ENCODE results near the gene RABGGTA. TPM values are rescaled to one million over a fixed set of nuclear protein-coding genes. Genes with fewer than 3 reads are reported as not detected.
"Not testable (repeated sequence)": the region's sequence is repeated elsewhere in the genome, so short reads cannot be mapped to it uniquely, and the experiment has no call there.

RABGGTA gene
- total RNA-seq, 1 donor from 2014 or later = 38.4 TPM

DNA sequence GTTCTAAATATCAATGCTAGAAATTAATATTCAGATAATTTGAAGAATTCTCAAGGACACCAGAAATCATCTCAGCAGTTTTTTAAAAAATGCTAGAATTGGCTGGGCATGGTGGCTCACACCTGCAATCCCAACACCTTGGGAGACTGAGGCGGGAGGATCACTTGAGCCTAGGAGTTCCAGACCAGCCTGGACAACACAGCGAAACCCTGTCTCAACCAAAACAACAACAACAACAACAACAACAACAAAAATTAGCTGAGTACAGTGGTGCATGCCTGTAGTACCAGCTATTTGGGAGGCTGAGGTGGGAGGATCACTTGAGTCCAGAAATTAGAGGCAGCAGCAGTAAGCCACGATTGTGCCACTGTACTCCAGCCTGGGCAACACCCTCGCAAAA is 52.3 kb downstream of the RABGGTA start:
- H3K4me1 Mint-ChIP-seq (ENCODE audit: low read depth) = peaks cover 16% of the 10 kb centered on the region
- no peak for DNase-seq (ENCODE audit: low spot score)
- H3K9me3 Mint-ChIP-seq = no peaks in the 10 kb centered on the region
- H3K27ac Mint-ChIP-seq = no peak overlapping the region
- intact Hi-C loops (cut with micrococcal nuclease) = no loop called here
- H3K36me3 Mint-ChIP-seq (ENCODE audit: low read depth) = peaks cover 18% of the 10 kb centered on the region
- H3K4me3 Mint-ChIP-seq (ENCODE audit: low read depth) = no peak overlapping the region
- no peaks in the 10 kb centered on the region for H3K27me3 Mint-ChIP-seq (ENCODE audit: low read depth)

GRCh38 chr14:24216876-24217275 is 54.5 kb downstream of the RABGGTA start:
- H3K4me3 Mint-ChIP-seq (ENCODE audit: low read depth) = not testable (repeated sequence)

DNA sequence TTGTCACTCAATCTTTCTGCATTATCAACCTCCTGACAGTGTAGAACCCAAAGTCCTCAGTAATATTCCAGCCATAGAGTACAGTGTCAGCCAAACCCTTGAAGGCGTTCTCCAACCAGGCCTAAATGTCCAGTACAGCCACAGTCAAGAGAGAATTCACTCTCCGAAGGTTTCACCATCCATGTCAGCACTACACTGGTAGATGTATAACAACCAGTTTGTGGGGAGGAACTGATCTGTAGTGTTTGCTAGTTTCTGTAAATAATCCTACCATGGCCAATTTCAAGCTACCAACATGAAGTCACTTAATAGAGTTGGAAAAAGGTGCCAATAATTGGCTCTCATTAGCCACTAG is 55.1 kb downstream of the RABGGTA start:
- Mint-ChIP-seq H3K4me1 (ENCODE audit: low read depth) (peaks cover 22% of the 10 kb centered on the region), H3K36me3 (ENCODE audit: low read depth) (peaks cover 37% of the 10 kb centered on the region), H3K4me3 (ENCODE audit: low read depth) (peak overlapping the region; percentile 92), H3K27ac (peak overlapping the region; percentile 98), H3K27me3 (ENCODE audit: low read depth) (no peaks in the 10 kb centered on the region), H3K9me3 (no peaks in the 10 kb centered on the region)
- DNase-seq (ENCODE audit: low spot score) = no peak
- intact Hi-C loops (cut with micrococcal nuclease) = loop anchor here (1.0 kb wide), 2 partner anchors 16 to 83 kb away; partner anchors contain the start of genes DHRS1, GMPR2, NEDD8 and NOP9

More at GRCh38 chr14:24216876-24217275, 54.5 kb downstream of the RABGGTA start:
- intact Hi-C loops (cut with micrococcal nuclease) = loop anchor here (1.0 kb wide), 2 partner anchors 15 to 82 kb away; partner anchors contain the start of genes DHRS1, GMPR2, NEDD8 and NOP9
- H3K27me3 Mint-ChIP-seq (ENCODE audit: low read depth); DNase-seq (ENCODE audit: low spot score); H3K9me3 Mint-ChIP-seq; H3K27ac Mint-ChIP-seq: not testable (repeated sequence)
- H3K4me1 Mint-ChIP-seq (ENCODE audit: low read depth) = peaks cover 18% of the 10 kb centered on the region
- peaks cover 32% of the 10 kb centered on the region for H3K36me3 Mint-ChIP-seq (ENCODE audit: low read depth)

Other genes starting within 250 kb of the RABGGTA start
- 1.3 and 1.7 TPM in 2 replicates for gene CARMIL3, start 219.6 kb downstream of the RABGGTA start, total RNA-seq
- not detected in 2 replicates for gene CPNE6, start 200.0 kb downstream of the RABGGTA start, total RNA-seq
- 62.7 and 62.8 TPM in 2 replicates for gene PCK2, start 177.3 kb downstream of the RABGGTA start, total RNA-seq
- 67.2 and 77.3 TPM in 2 replicates for gene DCAF11, start 156.8 kb downstream of the RABGGTA start, total RNA-seq
- gene NRL, start 156.6 kb downstream of the RABGGTA start, total RNA-seq = 1.6 and 1.8 TPM in 2 replicates
- 1.0 and 1.2 TPM in 2 replicates for gene FITM1, start 140.9 kb downstream of the RABGGTA start, total RNA-seq
- 340 and 342 TPM in 2 replicates for gene PSME1, start 135.4 kb downstream of the RABGGTA start, total RNA-seq
- gene EMC9, start 130.0 kb downstream of the RABGGTA start, total RNA-seq = 26.4 and 30.4 TPM in 2 replicates
- gene PSME2, start 125.0 kb downstream of the RABGGTA start, total RNA-seq = 567 TPM in 2 replicates
- gene RNF31, start 124.1 kb downstream of the RABGGTA start, total RNA-seq = 80.4 and 92.0 TPM in 2 replicates
- gene IRF9, start 110.3 kb downstream of the RABGGTA start, total RNA-seq = 124 and 129 TPM in 2 replicates
- 20.0 and 28.2 TPM in 2 replicates for gene REC8, start 99.5 kb downstream of the RABGGTA start, total RNA-seq
- gene IPO4, start 82.8 kb downstream of the RABGGTA start, total RNA-seq = 77.0 and 80.4 TPM in 2 replicates
- gene TM9SF1, start 76.2 kb downstream of the RABGGTA start, total RNA-seq = 27.8 and 30.8 TPM in 2 replicates
- gene TSSK4, start 65.9 kb downstream of the RABGGTA start, total RNA-seq = 0.21 TPM in 1 of 2 replicates, not detected in the other
- gene CHMP4A, start 58.1 kb downstream of the RABGGTA start, total RNA-seq = 80.0 and 82.4 TPM in 2 replicates
- 13.2 and 13.5 TPM in 2 replicates for gene MDP1, start 55.5 kb downstream of the RABGGTA start, total RNA-seq
- 194 and 202 TPM in 2 replicates for gene NEDD8, start 39.2 kb downstream of the RABGGTA start, total RNA-seq
- 36.3 and 43.8 TPM in 2 replicates for gene GMPR2, start 38.7 kb downstream of the RABGGTA start, total RNA-seq
- 81.1 and 87.3 TPM in 2 replicates for gene TINF2, start 29.0 kb downstream of the RABGGTA start, total RNA-seq
- 3.4 and 4.4 TPM in 2 replicates for gene TGM1, start 8.4 kb downstream of the RABGGTA start, total RNA-seq
- 9.7 and 10.4 TPM in 2 replicates for gene DHRS1, start 28.2 kb upstream of the RABGGTA start, total RNA-seq
- gene NOP9, start 28.3 kb upstream of the RABGGTA start, total RNA-seq = 39.7 and 42.0 TPM in 2 replicates
- gene CIDEB, start 36.4 kb upstream of the RABGGTA start, total RNA-seq = 19.6 and 24.7 TPM in 2 replicates
- 7.9 and 9.5 TPM in 2 replicates for gene LTB4R2, start 38.5 kb upstream of the RABGGTA start, total RNA-seq
- 10.7 and 11.9 TPM in 2 replicates for gene LTB4R, start 39.9 kb upstream of the RABGGTA start, total RNA-seq
- gene ADCY4, start 63.5 kb upstream of the RABGGTA start, total RNA-seq = 1.5 and 2.3 TPM in 2 replicates
- 13.2 and 15.4 TPM in 2 replicates for gene RIPK3, start 68.4 kb upstream of the RABGGTA start, total RNA-seq
- gene NFATC4, start 96.6 kb upstream of the RABGGTA start, total RNA-seq = 0.21 TPM in 1 of 2 replicates, not detected in the other
- 0.02 and 0.34 TPM in 2 replicates for gene NYNRIN, start 127.4 kb upstream of the RABGGTA start, total RNA-seq
- gene CBLN3, start 158.1 kb upstream of the RABGGTA start, total RNA-seq = 5.4 and 5.5 TPM in 2 replicates
- 72.6 and 75.3 TPM in 2 replicates for gene KHNYN, start 158.4 kb upstream of the RABGGTA start, total RNA-seq
- gene SDR39U1, start 171.2 kb upstream of the RABGGTA start, total RNA-seq = 40.8 and 47.7 TPM in 2 replicates
- 0.25 TPM in 1 of 2 replicates, not detected in the other for gene CMA1, start 236.7 kb upstream of the RABGGTA start, total RNA-seq

Measured in activated T-helper 2 cell treated with anti-CD3 and anti-CD28 coated beads, Interferon-gamma antibody, Interleukin-2, Interleukin-4, amounts not matched to agents 10 μg/mL and 5 μg/mL and 100 μg/mL, durations not matched to agents 14 hours and 24 hours and 36 hours (primary cell).